Thyroid gland (tissue), 4 donors: Measurements from ENCODE around the gene DNAJC25. TPM values are rescaled to one million over a fixed set of nuclear protein-coding genes. Genes with fewer than 3 reads are reported as not detected.
"Not testable (repeated sequence)": the region's sequence is repeated elsewhere in the genome, so short reads cannot be mapped to it uniquely, and the experiment has no call there.

Source experiments
- DNase-seq, 2 donors: peaks; one replicate each; pipeline ENCODE4 v3.0.0-alpha.2; 2019
- H3K27ac ChIP-seq, 3 donors: fragments of 200-600 bp; sonication (generic); 1 replicate in 2 of 3; 2 replicates in 1 of 3; pipeline ENCODE4 v1.5.1; 2016 to 2019; ENCODE audit warnings: mild to moderate bottlenecking in 1 of 3, moderate library complexity in 1 of 3
- H3K27me3 ChIP-seq: fragments of 200-600 bp; sonication (generic); one replicate; pipeline ENCODE4 v1.5.1; 2019
- H3K36me3 ChIP-seq, 2 donors: fragments of 200-600 bp; sonication (generic); one replicate each; pipeline ENCODE4 v1.5.1; 2016 to 2019
- H3K4me1 ChIP-seq, 2 donors: fragments of 200-600 bp; sonication (generic); one replicate each; pipeline ENCODE4 v1.5.1; 2017 to 2019
- H3K4me3 ChIP-seq, 3 donors: fragments of 200-600 bp; sonication (generic); replicated peaks in 1 of 3; 1 replicate in 2 of 3; 2 replicates in 1 of 3; pipeline ENCODE4 v1.5.1; 2016; ENCODE audit warnings: mild to moderate bottlenecking in 1 of 3
- H3K9me3 ChIP-seq: fragments of 200-600 bp; sonication (generic); one replicate; pipeline ENCODE4 v1.5.1; 2017
- POLR2A ChIP-seq, 2 donors: fragments of 450-650 bp; IDR thresholded peaks; one replicate each; pipeline ENCODE4 v1.6.1; 2017; ENCODE audit warnings: antibody characterized with exemption in 2 of 2, mild to moderate bottlenecking in 2 of 2, moderate library complexity in 1 of 2
- WGBS, 2 donors: methylation state at CpG; one replicate each; pipeline ENCODE4 v1.1.5; 2017; 5-methylcytosine and 5-hydroxymethylcytosine counted together
- intact Hi-C: fragments of 100-400 bp; cut with DNase I; formaldehyde crosslinking; loops from one replicate; pipeline ENCODE4 v1.15.1; 2023
- total RNA-seq, 4 donors: library from RNA; depleted of rRNA; stranded (reverse); fragments of >200 nt; gene quantifications; one replicate each; pipeline ENCODE4 v1.2.3, GENCODE V29; 2016
- TF ChIP-seq, protein P1 (sequence below), 6 experiments: fragments of 200-600 bp in 3 of 6; fragments of 450-650 bp in 3 of 6; sonication (generic) in 3 of 6; IDR thresholded peaks; one replicate each; pipeline ENCODE4 v1.5.1; 2016 to 2019; ENCODE audit warnings: antibody characterized with exemption in 6 of 6, mild to moderate bottlenecking in 2 of 6, inconsistent platforms in 1 of 6, moderate library complexity in 1 of 6

DNAJC25 gene
- total RNA-seq, 4 donors from 2014 or later = 6.0 to 15.2 (median 10.8) TPM

DNA sequence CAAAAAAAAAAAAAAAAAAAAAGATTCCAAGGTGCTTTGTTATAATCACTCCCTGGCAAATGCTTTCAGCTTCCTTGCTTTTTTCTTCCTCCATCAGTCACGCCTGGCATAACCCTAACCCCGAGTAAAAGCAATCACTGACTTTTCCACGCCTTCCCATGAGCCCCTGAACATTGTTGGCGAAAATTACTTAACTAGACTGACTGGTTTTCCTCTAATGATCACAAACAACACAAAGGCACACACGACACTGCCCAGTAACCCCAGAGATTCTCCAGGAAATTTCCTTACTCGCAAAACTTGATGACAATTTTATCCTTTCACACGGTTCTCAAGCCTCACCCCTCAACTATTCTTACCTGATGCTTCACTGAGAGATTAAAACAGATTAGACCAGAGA, 20.3 kb upstream of the DNAJC25 start:
- no peaks in the 10 kb centered on the region for H3K9me3 ChIP-seq
- no peaks in the 10 kb centered on the region for H3K27me3 ChIP-seq
- H3K36me3 ChIP-seq = no peaks in the 10 kb centered on the region
- DNase-seq = peak; percentile 41 to 43
- TF ChIP-seq POLR2A (IDR thresholded peaks at IDR 0.05) = peak in 1 of 2 donors; percentile 18
- TF ChIP-seq, protein P1, sequence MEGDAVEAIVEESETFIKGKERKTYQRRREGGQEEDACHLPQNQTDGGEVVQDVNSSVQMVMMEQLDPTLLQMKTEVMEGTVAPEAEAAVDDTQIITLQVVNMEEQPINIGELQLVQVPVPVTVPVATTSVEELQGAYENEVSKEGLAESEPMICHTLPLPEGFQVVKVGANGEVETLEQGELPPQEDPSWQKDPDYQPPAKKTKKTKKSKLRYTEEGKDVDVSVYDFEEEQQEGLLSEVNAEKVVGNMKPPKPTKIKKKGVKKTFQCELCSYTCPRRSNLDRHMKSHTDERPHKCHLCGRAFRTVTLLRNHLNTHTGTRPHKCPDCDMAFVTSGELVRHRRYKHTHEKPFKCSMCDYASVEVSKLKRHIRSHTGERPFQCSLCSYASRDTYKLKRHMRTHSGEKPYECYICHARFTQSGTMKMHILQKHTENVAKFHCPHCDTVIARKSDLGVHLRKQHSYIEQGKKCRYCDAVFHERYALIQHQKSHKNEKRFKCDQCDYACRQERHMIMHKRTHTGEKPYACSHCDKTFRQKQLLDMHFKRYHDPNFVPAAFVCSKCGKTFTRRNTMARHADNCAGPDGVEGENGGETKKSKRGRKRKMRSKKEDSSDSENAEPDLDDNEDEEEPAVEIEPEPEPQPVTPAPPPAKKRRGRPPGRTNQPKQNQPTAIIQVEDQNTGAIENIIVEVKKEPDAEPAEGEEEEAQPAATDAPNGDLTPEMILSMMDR (IDR thresholded peaks at IDR 0.05) = no peak
- no peak overlapping the region for H3K4me3 ChIP-seq
- peaks cover 0 to 14% of the 10 kb centered on the region in 2 donors for H3K4me1 ChIP-seq
- intact Hi-C loops = no loop called here
- H3K27ac ChIP-seq = peak overlapping the region in 2 of 3 donors; percentile 12 to 62
- 38 to 42% methylated on average over 7 of the region's 7 CpGs for WGBS, 2 donors

- Histone ChIP-seq H3K36me3 (no peaks in the 10 kb centered on the region), H3K4me3 (no peak overlapping the region), H3K27me3 (no peaks in the 10 kb centered on the region), H3K4me1 (peaks cover 0 to 18% of the 10 kb centered on the region in 2 donors), H3K9me3 (no peaks in the 10 kb centered on the region), H3K27ac (no peak overlapping the region)
- WGBS, 2 donors = 61 to 70% methylated on average over 4 of the region's 4 CpGs
- TF ChIP-seq, protein P1 (IDR thresholded peaks at IDR 0.05) = no peak
- TF ChIP-seq POLR2A (IDR thresholded peaks at IDR 0.05) = no peak
- intact Hi-C loops = no loop called here
- DNase-seq = no peak
Measured at GRCh38 chr9:111613436-111614040, 17.6 kb upstream of the DNAJC25 start.

GRCh38 chr9:111615928-111616327, 15.2 kb upstream of the DNAJC25 start:
- Histone ChIP-seq H3K9me3 (no peaks in the 10 kb centered on the region), H3K36me3 (no peaks in the 10 kb centered on the region), H3K4me1 (peaks cover 0 to 9% of the 10 kb centered on the region in 2 donors), H3K27ac (peak overlapping the region in 1 of 3 donors; percentile 17), H3K27me3 (no peaks in the 10 kb centered on the region), H3K4me3 (no peak overlapping the region)
- TF ChIP-seq, protein P1 (IDR thresholded peaks at IDR 0.05) = no peak
- TF ChIP-seq POLR2A (IDR thresholded peaks at IDR 0.05) = no peak
- 75 to 79% methylated on average over 3 of the region's 3 CpGs for WGBS, 2 donors
- intact Hi-C loops = no loop called here
- no peak for DNase-seq

- H3K27ac ChIP-seq, H3K27me3 ChIP-seq, H3K4me3 ChIP-seq, intact Hi-C loops, H3K4me1 ChIP-seq, DNase-seq, H3K36me3 ChIP-seq, H3K9me3 ChIP-seq: not testable (repeated sequence)
- 96% methylated on average over 14 of the region's 29 CpGs; no CpG with 5 or more reads in 1 of the 2 donors for WGBS, 2 donors
Measured at GRCh38 chr9:111617349-111617748, 13.8 kb upstream of the DNAJC25 start.

- intact Hi-C loops = no loop called here
- WGBS, 2 donors = 46 to 48% methylated on average over 2 of the region's 2 CpGs
- DNase-seq = peak; percentile 8 to 12
- peaks cover 0 to 7% of the 10 kb centered on the region in 2 donors for H3K4me1 ChIP-seq
- TF ChIP-seq POLR2A (IDR thresholded peaks at IDR 0.05) = no peak
- TF ChIP-seq, protein P1 (IDR thresholded peaks at IDR 0.05) = peak in 5 of 6 experiments; percentile 14 to 74 (median 52)
- H3K9me3 ChIP-seq = no peaks in the 10 kb centered on the region
- H3K36me3 ChIP-seq = no peaks in the 10 kb centered on the region
- no peak overlapping the region for H3K4me3 ChIP-seq
- no peaks in the 10 kb centered on the region for H3K27me3 ChIP-seq
- peak overlapping the region; percentile 21 to 74 (median 68) for H3K27ac ChIP-seq
Measured at GRCh38 chr9:111621895-111622480, 9.1 kb upstream of the DNAJC25 start.
